Neural progenitor cell (in vitro differentiated cells): ENCODE results near the gene RBM6.
"Not testable (repeated sequence)": the region's sequence is repeated elsewhere in the genome, so short reads cannot be mapped to it uniquely, and the experiment has no call there.

ENCODE experiments used
- CTCF ChIP-seq: fragments of 200-600 bp; sonication (generic); IDR thresholded peaks from 2 replicates; pipeline ENCODE4 v1.5.1; 2017; ENCODE audit warnings: antibody characterized with exemption, mild to moderate bottlenecking
- EZH2 ChIP-seq: fragments of 200-600 bp; sonication (generic); IDR thresholded peaks from 2 replicates; pipeline ENCODE4 v1.6.1; 2017; ENCODE audit warnings: antibody characterized with exemption, mild to moderate bottlenecking, moderate library complexity
- EZH2phosphoT487 ChIP-seq: fragments of 200-600 bp; sonication (generic); IDR thresholded peaks from 2 replicates; pipeline ENCODE4 v1.6.1; 2017; ENCODE audit warnings: antibody characterized with exemption

- not testable (repeated sequence) for TF ChIP-seq CTCF, EZH2, EZH2phosphoT487
Observed at GRCh38 chr3:50031201-50031600, 91.3 kb downstream of the RBM6 start.
